ENCODE data around the gene AQP1. TPM values are rescaled to one million over a fixed set of nuclear protein-coding genes. Genes with fewer than 3 reads are reported as not detected.

The AQP1 gene
- polyA plus RNA-seq, 1 experiment = 0.32 TPM

DNA sequence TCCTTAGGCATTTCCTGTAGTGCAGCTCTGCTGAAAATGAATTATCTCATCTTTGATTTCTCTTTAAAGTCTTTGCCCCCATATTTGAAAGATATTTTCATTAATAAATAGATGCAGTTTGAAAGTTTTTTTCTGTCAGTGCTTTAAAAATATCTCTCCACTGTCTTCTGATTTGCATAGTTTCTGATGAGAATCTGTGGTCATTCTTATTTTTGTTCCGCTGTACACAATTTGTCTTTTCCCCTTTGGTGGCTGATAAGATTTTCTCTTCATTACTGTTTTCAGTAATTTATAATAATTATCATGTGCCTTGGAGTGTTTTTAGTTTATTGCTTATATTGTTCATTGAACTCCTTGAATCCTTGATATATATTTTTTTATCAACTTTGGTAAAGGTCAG is 45.1 kb downstream of the AQP1 start:
- Histone ChIP-seq H3K27me3 (ENCODE audit: control insufficient read depth, insufficient read depth, low read length) (peaks cover 5% of the 10 kb centered on the region), H3K4me3 (ENCODE audit: low read depth, low read length) (no peak overlapping the region), H3K9me3 (ENCODE audit: control insufficient read depth, insufficient read depth, low read length) (no peaks in the 10 kb centered on the region), H3K27ac (ENCODE audit: low read depth, low read length) (no peak overlapping the region)
- CTCF ChIA-PET = interaction anchor here (0.7 to 2.2 kb wide), 5 partner anchors 10 to 166 kb away, joined by 4 to 16 read pairs (median 5); no protein-coding TSS in a partner anchor
- POLR2A ChIA-PET = no interaction called here
- DNase-seq (ENCODE audit: low read depth, low spot score) = no peak
- TF ChIP-seq, protein P1, sequence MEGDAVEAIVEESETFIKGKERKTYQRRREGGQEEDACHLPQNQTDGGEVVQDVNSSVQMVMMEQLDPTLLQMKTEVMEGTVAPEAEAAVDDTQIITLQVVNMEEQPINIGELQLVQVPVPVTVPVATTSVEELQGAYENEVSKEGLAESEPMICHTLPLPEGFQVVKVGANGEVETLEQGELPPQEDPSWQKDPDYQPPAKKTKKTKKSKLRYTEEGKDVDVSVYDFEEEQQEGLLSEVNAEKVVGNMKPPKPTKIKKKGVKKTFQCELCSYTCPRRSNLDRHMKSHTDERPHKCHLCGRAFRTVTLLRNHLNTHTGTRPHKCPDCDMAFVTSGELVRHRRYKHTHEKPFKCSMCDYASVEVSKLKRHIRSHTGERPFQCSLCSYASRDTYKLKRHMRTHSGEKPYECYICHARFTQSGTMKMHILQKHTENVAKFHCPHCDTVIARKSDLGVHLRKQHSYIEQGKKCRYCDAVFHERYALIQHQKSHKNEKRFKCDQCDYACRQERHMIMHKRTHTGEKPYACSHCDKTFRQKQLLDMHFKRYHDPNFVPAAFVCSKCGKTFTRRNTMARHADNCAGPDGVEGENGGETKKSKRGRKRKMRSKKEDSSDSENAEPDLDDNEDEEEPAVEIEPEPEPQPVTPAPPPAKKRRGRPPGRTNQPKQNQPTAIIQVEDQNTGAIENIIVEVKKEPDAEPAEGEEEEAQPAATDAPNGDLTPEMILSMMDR (IDR thresholded peaks at IDR 0.05; ENCODE audit: low read depth, low read length) = no peak

DNA sequence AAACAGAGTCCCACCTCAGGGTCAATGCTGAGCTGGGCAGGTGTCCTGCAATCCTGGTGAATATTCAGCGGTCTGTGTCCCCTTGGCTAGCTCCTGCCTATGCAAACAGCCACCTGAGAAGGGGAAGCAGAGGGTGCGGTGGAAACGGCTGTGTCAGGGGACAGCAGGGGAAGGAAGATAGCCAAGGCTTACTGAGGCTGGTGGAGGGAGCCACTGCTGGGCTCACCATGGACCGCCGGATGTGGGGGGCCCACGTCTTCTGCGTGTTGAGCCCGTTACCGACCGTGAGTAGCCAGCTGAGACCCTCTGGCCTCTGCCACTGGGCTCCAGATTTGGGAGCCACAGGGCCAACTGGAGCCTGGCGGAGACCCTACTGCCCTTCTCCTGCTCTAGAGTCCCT is 52.2 kb downstream of the AQP1 start, which contains the start of gene GHRHR:
GHRHR (plus strand) TSS at position 112 of the 400 bp plus-strand sequence; CDS start at position 228, 116 bp downstream.
- TF ChIP-seq, protein P1 (IDR thresholded peaks at IDR 0.05; ENCODE audit: low read depth, low read length) = no peak
- H3K27me3 ChIP-seq (ENCODE audit: control insufficient read depth, insufficient read depth, low read length) = no peaks in the 10 kb centered on the region

DNA sequence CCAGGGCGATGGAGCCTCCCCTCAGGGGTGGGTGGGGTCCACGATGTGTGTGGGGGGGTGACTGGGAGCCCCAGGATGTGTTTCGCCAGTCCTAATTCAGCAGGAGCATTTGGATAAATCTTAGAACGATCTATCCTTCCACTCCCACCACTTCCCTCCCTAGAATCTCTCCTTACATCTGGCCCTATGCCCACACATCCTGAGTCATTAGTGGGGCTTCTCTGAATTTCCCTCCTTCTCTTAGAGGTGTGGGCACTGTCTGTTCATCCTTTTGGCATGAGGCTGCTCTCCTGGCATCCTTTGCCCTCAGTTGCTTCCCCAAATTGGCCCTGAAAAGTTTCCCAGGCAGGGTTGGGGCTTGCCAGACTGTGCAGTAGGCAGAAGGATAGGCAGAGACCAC is 53.7 kb downstream of the AQP1 start:
- no peak for DNase-seq (ENCODE audit: low read depth, low spot score)
- no peak overlapping the region for H3K27ac ChIP-seq (ENCODE audit: low read depth, low read length)
- no peaks in the 10 kb centered on the region for H3K9me3 ChIP-seq (ENCODE audit: control insufficient read depth, insufficient read depth, low read length)
- CTCF ChIA-PET = interaction anchor here (1.3 to 2.0 kb wide), 2 partner anchors 26 to 27 kb away, joined by 4 to 5 read pairs; no protein-coding TSS in a partner anchor
- no peak overlapping the region for H3K4me3 ChIP-seq (ENCODE audit: low read depth, low read length)
- TF ChIP-seq, protein P1 (IDR thresholded peaks at IDR 0.05; ENCODE audit: low read depth, low read length) = no peak
- POLR2A ChIA-PET = no interaction called here
- peaks cover 8% of the 10 kb centered on the region for H3K27me3 ChIP-seq (ENCODE audit: control insufficient read depth, insufficient read depth, low read length)

More for the DNA sequence above, 52.2 kb downstream of the AQP1 start, which contains the start of gene GHRHR:
- no peak within 1 kb of the TSS for H3K4me3 ChIP-seq (ENCODE audit: low read depth, low read length)
- no peak within 1 kb of the TSS for H3K27ac ChIP-seq (ENCODE audit: low read depth, low read length)
- CTCF ChIA-PET = interaction anchor here (0.5 to 5.0 kb wide), 3 partner anchors 20 to 32 kb away, joined by 3 to 27 read pairs (median 4); no protein-coding TSS in a partner anchor
- POLR2A ChIA-PET = no interaction called here
- H3K9me3 ChIP-seq (ENCODE audit: control insufficient read depth, insufficient read depth, low read length) = no peaks in the 10 kb centered on the region
- no peak for DNase-seq (ENCODE audit: low read depth, low spot score)

DNA sequence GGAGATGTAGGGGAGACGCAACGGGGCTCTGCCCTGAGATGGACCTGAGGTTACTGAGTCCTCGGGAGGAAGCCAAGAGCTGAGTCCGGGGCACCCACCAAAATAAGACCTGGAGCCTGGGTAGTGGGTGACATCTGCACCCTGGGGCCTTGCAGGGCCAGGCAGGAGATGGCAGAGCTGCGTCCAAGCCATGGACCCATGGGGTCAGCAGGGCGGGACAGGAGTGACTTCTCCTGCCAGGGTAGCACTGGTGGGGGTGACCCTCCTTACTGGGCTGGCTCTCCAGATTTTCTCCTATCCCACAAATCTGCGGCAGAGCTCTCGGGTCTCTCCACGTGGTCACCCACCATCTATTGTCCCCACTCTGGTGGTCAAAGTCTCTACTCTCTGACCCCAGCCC is 54.2 kb downstream of the AQP1 start:
- CTCF ChIA-PET = interaction anchor here (0.9 to 2.0 kb wide), 4 partner anchors 26 to 169 kb away, joined by 3 to 5 read pairs (median 4); no protein-coding TSS in a partner anchor
- Histone ChIP-seq H3K9me3 (ENCODE audit: control insufficient read depth, insufficient read depth, low read length) (no peaks in the 10 kb centered on the region), H3K4me3 (ENCODE audit: low read depth, low read length) (no peak overlapping the region), H3K27ac (ENCODE audit: low read depth, low read length) (no peak overlapping the region), H3K27me3 (ENCODE audit: control insufficient read depth, insufficient read depth, low read length) (peaks cover 8% of the 10 kb centered on the region)
- POLR2A ChIA-PET = no interaction called here
- TF ChIP-seq, protein P1 (IDR thresholded peaks at IDR 0.05; ENCODE audit: low read depth, low read length) = no peak
- DNase-seq (ENCODE audit: low read depth, low spot score) = no peak

DNA sequence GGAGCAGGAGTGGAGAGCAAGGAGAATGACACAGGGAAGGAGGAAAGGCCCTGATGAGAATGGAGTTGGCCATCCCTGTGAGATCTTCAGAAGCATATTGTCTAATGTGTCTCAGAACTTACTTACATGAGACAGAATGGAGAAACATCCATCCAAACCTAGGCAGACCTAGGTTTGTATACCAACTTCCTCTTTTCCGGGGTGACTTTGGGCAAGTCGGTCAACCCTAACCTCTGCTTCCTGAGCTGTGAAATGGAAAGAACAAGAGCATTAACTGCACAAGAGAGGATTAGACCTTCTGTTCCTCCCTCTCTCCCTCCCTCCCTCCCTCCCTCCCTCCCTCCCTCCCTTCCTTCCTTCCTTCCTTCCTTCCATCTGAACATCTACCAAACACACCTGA is 56.6 kb downstream of the AQP1 start:
- ChIA-PET POLR2A (no interaction called here), CTCF (interaction anchor here (1.7 kb wide), 1 partner anchor 10 kb away, joined by 5 read pairs; no protein-coding TSS in a partner anchor)
- no peak for DNase-seq (ENCODE audit: low read depth, low spot score)
- Histone ChIP-seq H3K4me3 (ENCODE audit: low read depth, low read length) (no peak overlapping the region), H3K9me3 (ENCODE audit: control insufficient read depth, insufficient read depth, low read length) (no peaks in the 10 kb centered on the region), H3K27ac (ENCODE audit: low read depth, low read length) (no peak overlapping the region), H3K27me3 (ENCODE audit: control insufficient read depth, insufficient read depth, low read length) (peaks cover 12% of the 10 kb centered on the region)
- TF ChIP-seq, protein P1 (IDR thresholded peaks at IDR 0.05; ENCODE audit: low read depth, low read length) = no peak

Data from AG04450 (cell line).